Posterior vena cava (tissue), 2 donors: Measurements from ENCODE around the gene PCTP. TPM values are rescaled to one million over a fixed set of nuclear protein-coding genes. Genes with fewer than 3 reads are reported as not detected.
A peak's percentile ranks its signal among the peaks of the same experiment; 100 is the strongest.

Experiments used
- DNase-seq: peaks from one replicate; pipeline ENCODE4 v3.0.0-alpha.2; 2020; ENCODE audit warnings: low spot score
- intact Hi-C, 2 donors: fragments of 100-400 bp; cut with DNase I; formaldehyde crosslinking; loops; one replicate each; pipeline versions ENCODE4 v1.14.1 to v1.14.2; 2022 to 2023
- total RNA-seq, 2 donors: library from RNA; stranded (reverse); fragmentation: NEBNext Ultra II Directional; extraction: Animal tissue kit (Norgen Biotek cat#: 25700); gene quantifications; one replicate each; pipeline ENCODE4 v1.2.1, GENCODE V29; 2021
- donor health status: DM: yes; HTN: yes; CAD: no.
- donor health status: DM: yes; HTN: yes; CAD: no.

The PCTP gene
- total RNA-seq, 2 donors from 2014 or later = 10.0 to 12.8 TPM

DNA sequence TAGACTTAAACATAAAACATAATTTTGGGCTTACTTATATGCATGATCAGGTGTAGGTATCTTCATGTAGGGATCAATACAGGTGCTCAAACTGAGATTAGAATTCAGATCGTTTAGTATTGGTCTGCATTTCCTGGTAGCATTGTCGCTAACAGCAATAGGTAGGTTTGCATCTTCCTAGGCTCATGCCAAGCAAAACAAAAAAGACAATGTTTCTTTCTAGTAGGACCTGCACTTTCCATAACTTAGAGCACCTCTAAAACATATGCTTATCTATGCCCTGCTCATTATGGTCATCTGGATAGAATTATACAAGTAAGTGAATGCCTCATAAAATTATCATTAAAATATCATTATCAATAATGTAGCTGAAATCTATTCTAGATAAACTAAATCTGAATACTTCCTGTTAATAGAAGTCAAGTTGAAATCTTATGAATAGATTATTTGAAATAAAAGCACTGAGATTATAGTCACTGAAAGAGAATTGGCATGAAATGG lies 26.7 kb downstream of the PCTP start:
- DNase-seq = no peak
- intact Hi-C loops = loop anchor here in 1 of 2 donors (5.0 to 10.0 kb wide), 2 partner anchors 253 to 605 kb away; no protein-coding TSS in a partner anchor

DNA sequence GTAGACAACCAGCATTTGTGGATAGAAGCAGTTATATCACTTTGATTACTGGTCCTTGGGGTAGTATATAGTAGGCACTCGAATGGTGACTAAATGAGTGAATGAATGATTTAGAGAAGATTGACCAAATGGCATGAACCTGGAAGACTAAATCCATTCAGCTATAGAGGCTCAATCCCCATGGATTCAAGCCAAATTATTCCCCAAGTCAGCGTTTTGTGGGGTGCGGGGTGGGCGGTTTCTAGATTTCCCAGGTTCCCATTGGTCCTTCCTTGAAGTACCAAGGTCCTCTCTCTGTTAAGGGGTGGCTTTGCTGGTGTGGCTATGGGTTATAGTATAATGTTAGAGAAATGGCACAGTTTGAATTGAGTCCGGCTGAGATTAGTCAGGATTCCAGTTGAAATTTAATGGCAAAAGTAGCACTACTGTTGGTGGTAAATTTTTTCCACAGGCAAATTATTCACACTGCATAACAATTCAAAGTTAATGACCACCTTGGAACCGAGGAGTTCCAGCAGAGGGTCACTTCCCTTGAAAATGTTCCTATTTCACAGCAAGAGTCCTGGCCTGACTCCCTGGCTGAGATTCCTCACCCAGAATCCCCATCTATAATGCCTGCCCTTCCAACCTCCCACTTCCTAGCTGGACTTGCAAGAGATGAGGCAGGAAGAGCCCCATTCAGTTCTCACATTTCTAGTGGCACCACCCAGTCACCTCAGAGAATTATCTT lies 27.7 kb downstream of the PCTP start:
- intact Hi-C loops = loop anchor here in 1 of 2 donors (5.0 to 10.0 kb wide), 2 partner anchors 254 to 606 kb away; no protein-coding TSS in a partner anchor
- no peak for DNase-seq

DNA sequence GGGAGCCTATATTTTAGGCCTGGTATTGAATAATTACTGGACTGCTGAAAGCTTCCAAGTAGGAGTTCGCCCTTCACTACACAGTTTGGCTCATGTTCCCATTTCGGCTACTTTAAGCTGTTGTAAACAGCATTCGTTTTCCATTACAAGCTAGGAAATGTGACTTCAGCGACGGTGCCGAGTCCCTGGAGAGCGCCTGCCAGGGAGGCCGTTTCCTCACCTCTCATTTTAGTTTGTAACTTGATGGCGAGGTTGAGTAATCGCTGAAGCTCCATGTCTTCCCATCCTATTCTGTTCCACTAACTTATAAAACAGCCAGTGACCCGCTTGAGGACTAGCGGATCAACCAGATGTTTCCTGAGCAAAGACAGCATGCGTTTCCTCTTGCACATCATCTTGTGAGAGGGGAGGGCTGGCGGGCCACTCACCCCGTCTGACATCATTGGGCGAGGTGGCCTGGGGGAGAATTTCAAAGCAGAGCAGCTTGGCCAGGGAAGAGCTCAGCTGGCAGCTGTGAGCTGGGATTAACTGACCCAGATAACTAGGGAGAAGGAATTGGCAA lies 32.9 kb downstream of the PCTP start:
- intact Hi-C loops = no loop called here
- peak; percentile 93 for DNase-seq

DNA sequence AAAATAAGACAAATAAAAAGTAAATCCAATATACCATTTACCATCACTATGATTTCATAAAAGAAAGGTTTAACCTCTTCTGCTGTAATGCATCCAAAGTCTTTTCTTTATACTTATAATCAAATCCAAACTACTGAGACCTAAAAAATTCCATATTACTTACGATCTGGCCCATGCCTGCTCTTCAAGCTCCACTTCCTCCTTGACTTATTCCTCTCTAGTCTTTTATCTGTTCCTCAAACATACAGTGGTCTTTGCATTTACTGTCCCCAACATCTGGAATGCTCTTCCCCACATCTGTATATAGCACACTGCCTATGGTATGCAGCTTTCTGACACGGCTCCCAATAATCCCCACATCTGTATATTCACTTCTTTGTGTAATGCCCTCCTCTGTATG lies 33.8 kb downstream of the PCTP start:
- no peak for DNase-seq
- intact Hi-C loops = no loop called here

DNA sequence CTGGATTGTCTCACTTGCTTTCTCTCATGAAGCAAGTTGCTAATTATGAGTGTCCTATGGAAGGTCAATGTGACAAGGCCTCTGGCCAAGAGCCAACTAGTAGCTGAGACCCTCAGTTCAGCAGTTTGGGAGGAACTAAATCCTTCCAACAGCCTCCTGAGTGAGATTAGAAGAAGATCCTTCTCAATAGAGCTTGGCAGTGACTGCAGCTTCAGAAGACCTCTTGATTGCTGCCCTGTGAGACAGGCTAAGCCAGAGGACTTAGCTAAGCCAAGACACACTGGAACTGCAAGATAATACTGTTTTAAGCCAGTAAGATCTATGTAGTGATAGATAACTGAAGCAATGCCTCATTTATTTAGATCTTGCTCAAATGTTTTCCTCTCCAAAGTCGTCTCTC lies 34.3 kb downstream of the PCTP start:
- DNase-seq = no peak
- intact Hi-C loops = no loop called here

DNA sequence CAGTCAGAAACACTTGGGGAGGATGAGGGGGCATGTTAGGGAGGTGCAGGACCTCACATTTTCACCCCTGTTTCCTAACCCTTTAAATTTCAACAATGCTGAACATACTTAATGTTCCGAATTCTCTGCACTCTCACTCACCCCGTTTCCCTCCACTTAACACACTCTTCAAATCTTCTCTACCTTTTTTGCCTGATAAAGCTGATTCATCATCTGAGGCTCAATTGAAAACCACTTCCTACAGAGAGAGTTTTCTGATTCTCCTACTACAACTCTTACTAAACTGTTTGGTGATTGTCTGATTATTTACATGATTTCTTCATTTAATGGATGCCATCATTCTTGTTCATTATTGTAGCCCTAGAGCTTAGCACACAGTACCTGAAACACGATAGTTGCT lies 42.4 kb downstream of the PCTP start:
- DNase-seq = no peak
- intact Hi-C loops = no loop called here

DNA sequence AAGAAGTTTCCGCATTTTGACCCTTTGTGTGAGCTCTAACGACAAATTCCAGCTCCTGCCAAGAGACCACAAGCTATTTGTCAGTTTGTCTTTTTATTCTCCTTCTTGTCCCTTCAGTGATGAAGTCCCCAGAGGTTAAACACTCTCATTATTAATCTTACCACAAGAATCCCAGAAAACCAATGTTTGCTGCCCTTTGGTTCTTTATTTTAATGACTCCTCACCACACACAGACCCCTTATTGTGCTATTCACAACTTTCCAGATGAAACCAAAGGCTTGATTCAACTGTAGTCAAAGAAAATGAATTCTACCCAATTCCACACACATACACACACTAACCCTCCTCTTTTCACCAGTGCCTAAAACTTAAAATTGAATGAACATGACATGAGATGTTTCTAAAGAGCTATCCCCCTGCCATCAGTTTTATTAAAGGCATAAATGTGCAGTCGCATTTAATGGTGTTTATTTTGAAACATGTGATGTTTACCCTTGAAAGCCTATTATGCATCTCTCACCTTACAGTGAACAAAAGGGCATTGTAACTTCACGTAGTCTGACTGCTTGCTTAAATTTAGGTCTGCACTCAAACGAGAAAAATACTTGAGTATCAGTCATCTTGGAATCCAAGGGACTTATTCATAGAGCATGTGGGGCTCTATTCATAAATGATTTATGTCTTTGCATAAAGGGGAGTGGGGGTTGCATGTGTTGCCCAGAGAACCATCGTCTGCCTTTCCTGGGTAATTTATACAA lies 44.1 kb downstream of the PCTP start:
- intact Hi-C loops = no loop called here
- DNase-seq = no peak

DNA sequence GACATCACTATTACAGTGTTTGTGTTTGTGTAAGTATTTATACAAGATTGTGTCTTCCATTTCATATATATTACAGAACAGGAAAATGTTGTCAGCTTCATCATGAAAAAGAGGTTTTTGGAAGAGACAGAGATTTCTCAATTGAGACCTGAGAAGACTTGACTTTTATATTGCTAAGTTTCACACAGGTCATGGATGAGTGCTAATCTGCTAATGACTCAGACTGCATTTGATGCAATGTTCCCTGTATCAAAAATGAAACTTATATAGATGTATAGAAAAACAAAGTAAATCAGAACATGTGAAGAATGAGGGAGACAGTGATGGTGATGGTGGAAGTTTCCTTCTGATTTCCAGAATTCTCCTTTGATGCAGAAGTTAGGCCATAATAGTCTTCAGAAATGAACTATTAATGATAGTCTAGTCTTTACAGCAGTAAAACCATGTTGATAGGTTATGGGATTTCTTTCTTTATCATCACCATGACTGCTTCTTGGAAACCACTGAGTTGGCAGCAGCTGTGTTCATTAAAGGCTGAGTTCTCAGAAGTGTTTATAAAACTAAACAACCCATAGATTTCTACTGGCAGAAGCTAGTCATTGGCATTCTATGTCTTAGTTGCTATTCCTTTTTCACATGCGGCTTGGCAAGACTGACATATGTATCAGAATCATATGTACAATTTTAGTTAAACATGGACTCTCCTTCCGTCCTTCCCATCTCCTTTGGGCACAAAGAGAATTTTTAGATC lies 56.1 kb downstream of the PCTP start:
- no peak for DNase-seq
- intact Hi-C loops = no loop called here

DNA sequence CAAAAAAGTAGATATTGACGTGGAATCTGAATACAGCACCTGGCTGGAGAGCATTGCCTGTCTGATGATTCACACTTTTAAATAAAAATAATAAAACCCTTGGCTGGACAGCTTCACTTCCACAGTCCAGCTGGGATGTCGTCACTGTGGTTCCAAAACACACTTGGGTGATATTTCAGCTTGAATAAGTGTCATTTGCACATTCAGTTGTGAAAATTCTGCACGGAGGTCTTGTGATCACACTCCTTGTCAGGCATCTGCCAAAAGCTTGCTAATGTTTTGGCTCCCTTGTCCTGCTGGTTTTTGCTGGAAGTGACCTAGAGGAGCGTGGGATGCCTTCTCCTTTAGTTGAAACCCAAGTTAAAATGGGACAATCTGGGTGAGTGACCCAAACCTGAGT lies 60.7 kb downstream of the PCTP start:
- no peak for DNase-seq
- intact Hi-C loops = no loop called here

DNA sequence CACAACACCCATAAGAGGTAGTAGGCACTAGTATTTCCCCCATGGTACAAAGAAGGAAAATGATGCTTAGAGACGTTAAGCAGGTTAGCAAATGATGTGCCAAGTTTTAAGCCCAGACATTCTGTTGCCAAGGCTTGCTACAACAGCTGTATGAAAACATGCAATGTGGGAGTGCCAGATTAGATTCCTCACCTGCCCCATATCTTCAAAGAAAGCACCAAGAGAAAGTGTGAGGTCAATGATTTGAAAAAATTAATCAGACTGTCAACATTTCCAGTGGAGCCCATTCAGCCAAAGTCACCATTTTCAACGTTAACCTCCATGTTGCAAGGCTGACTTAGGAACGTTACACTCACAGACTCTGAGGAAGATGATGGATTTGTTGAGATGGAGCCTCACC lies 61.5 kb downstream of the PCTP start:
- intact Hi-C loops = no loop called here
- DNase-seq = no peak

DNA sequence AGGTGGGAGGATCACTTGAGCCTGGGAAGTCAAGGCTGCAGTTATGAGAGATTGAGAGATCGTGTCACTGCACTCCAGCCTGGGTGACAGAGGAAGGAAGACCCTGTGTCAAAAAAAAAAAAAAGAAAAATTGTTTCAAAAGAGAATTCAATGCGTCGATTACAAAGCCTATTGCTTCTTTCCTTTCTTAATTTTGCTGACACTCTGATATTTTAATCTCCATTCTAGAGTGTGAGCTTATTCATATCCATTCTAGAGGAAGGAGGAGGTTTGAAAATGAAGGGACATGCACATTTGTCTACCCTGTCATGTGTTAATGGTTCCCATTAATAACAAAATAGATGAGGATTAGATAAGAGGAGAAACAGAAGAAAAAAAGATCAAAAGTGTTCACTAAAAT lies 63.1 kb downstream of the PCTP start:
- intact Hi-C loops = no loop called here
- no peak for DNase-seq

DNA sequence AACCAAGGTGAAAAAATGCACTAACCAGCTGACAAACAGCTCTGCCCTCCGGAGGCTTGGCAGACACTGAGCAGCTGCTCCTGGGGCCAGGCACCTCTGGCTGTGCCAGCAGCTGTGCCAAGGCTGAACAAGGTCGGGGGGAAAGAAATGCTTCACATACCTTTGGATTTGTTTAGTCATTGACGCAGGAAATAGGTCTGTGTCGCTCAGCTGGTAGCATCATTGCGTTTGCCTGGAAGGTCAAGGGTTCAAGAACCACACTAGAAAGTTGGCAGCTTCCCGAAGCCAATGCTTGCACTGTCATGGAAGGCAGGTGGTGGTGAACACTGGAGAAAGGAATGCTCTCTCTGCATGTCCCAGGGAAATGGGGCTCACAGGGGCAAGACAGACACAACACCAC lies 63.5 kb downstream of the PCTP start:
- DNase-seq = no peak
- intact Hi-C loops = no loop called here

DNA sequence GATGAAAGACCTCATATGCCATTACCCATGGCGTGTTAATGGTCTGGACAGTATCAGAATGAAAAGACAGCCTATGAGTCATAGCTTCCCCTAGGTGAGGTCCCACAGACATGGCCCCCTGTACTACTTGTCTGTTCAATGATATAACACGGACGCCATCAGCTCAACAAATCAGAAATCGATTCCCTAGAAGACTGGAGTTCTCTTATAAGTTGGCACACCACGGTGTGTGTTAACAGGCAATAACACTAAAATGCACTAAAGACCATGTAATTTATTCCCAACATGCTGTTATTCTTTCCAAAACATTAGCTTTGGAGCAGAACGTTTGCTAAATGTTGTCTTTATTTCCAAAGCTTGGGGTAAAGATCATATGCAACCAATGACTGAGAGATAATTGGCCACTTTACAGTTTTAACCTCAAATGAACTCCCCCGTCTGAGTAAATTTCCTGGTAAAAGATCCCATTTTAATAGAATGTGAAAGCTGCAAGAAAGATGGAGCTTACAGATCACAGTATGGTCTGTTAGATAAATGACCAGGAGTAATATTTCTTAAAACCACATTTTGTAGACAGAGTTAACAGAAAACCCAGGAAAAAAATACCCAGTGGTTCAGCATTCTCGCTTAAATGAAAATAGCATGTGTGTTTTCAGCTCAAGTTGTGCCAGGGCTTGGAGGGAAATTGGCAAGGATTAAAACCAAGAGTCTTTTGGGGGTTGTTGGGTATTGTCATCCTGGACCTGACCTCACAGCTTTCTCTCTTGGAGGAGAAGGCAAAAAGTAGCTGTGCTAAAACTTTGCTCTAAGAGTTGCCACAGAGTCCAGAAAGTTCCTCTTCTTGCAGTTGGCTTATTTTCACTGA lies 65.9 kb downstream of the PCTP start:
- DNase-seq = no peak
- intact Hi-C loops = no loop called here

DNA sequence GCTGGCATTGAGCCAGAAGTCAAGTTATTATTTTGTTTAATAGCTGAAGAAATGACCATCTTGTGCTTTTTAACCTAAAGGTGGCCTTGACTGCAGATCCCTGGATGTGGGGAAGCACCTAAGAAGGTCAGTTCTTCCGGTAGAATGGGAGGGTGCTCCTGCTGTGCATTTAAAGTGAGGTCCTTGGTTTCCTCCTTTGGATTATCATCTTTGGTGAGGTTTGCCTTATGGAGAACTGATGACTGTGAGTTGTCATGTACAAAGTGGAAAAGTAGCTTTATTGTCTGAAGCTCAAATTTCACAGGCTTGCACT lies 66.5 kb downstream of the PCTP start:
- no peak for DNase-seq
- intact Hi-C loops = no loop called here

DNA sequence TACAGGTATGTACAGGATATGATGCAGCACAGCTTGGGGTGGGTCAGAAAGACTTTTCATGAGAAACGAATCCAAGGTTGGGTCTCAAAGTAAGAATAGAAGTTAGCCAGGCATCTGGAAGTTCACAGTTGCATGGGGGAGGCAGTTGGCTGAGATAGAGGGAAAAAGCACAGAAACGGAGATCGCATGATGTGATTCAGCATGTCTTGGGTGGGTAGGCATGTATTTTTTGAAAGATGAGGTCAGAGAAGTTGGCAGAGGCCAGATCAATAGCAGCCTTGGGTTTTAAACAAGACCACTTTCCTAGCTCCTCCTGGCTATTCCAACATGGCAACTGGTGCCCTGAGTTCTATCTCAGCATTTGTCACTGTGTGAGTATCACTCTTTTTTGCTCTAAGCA lies 67.2 kb downstream of the PCTP start:
- intact Hi-C loops = no loop called here
- no peak for DNase-seq

DNA sequence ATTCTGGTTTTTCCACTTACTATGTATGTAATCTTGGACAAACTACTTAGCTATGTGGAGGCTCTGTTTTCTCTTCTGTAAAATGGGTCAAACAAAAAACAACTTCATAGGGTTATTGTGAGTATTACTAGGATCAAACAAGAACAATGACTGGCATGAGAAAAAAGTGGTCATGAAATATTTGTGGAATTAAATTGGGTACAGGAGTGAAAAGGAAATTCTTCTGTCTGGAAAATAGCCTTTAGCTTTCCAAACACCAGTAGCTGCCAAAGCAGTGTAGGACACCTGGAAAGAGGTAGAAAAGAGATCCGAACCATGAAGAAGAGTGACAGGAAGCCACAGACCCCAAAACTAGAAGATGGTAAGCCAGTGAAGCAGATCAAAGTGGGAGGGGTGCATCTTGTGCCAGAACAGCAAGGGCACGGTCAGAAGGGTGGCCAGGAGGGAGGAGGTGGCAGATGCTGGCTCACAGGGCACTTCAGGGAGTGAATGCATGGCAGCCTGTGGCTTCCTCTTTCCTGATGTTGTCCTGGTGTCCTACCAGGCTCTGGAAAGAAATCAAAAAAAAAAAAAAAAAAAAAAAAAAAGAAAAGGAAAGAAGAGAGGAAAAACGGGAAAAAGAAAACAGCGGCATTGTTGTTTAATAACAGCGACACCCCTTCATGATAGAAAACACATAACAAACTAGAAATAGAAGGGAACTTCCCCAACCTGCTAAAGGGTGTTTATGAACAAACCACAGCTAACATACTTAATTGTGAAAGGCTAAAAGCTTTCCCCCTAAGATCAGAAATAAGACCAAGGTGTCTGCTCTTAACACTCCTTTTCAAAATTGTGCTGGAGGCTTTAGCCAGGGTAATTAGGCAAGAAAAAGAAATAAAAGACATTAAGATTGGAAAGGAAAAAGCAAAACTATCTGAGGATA lies 67.9 kb downstream of the PCTP start:
- no peak for DNase-seq
- intact Hi-C loops = no loop called here

DNA sequence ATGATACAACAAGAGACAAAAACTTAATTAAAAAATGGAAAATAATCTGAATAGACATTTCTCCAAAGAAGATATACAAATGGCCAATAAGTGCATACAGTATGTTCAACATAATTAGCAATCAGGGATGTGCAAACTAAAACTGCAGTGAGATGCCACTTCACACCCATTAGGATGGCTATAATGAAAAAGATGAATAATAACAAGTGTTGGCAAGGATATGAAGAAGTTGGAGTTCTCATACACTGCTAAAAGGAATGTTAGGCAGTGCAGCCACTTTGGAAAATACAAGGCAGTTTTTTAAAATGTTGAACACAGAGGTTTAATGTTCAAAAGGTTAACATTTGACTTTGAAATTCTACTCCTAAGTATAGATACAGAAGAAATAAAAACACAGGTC lies 69.8 kb downstream of the PCTP start:
- intact Hi-C loops = no loop called here
- no peak for DNase-seq

DNA sequence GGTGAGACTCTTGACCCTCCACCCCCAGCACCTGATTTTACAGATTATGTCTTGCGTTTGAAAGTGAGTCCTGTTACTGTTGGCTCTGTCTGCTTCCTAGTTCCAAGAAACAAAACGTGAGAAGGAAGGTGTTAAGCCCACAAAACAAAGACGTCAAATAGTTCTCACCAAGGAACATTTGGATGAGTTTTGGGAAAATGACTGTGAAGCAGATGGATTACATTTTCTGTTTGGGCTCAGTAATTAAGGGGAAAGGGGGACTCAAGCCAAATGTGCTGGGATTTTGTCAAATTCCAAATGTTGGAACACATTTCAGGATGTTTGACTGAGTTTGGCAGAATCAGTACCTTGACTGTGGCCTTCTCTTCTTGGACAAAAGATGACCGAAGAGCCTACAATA lies 71.2 kb downstream of the PCTP start:
- intact Hi-C loops = no loop called here
- no peak for DNase-seq
